ENCODE measurements around the gene INSRR. TPM values are rescaled to one million over a fixed set of nuclear protein-coding genes. Genes with fewer than 3 reads are reported as not detected.

INSRR gene
- total RNA-seq, 1 experiment from 2014 or later: not detected

- DNase-seq: no peak
- intact Hi-C loops (cut with micrococcal nuclease; ENCODE audit: unreplicated experiment): no loop called here
- BruUV-seq (replicated peaks): no TSS peak
- H3K4me1 ChIP-seq: no peaks in the 10 kb centered on the region
- no peaks in the 10 kb centered on the region for H3K9me3 Mint-ChIP-seq (ENCODE audit: unreplicated experiment)
- H3K36me3 Mint-ChIP-seq (ENCODE audit: insufficient read depth, unreplicated experiment): no peaks in the 10 kb centered on the region
- H3K27me3 ChIP-seq (replicated peaks; ENCODE audit: control insufficient read depth, insufficient read depth, low read length): peaks cover 2% of the 10 kb centered on the region; the same call in 1 of the 2 replicates
- ChIA-PET CTCF (interaction anchor here (2.2 kb wide), 1 partner anchor 8 kb away, joined by 5 read pairs; no protein-coding TSS in a partner anchor), POLR2A (no interaction called here)
- H3K27me3 Mint-ChIP-seq (ENCODE audit: insufficient read depth, unreplicated experiment): peaks cover 11% of the 10 kb centered on the region
- H3K27ac Mint-ChIP-seq (ENCODE audit: unreplicated experiment): no peak overlapping the region
- TF ChIP-seq, protein P1, sequence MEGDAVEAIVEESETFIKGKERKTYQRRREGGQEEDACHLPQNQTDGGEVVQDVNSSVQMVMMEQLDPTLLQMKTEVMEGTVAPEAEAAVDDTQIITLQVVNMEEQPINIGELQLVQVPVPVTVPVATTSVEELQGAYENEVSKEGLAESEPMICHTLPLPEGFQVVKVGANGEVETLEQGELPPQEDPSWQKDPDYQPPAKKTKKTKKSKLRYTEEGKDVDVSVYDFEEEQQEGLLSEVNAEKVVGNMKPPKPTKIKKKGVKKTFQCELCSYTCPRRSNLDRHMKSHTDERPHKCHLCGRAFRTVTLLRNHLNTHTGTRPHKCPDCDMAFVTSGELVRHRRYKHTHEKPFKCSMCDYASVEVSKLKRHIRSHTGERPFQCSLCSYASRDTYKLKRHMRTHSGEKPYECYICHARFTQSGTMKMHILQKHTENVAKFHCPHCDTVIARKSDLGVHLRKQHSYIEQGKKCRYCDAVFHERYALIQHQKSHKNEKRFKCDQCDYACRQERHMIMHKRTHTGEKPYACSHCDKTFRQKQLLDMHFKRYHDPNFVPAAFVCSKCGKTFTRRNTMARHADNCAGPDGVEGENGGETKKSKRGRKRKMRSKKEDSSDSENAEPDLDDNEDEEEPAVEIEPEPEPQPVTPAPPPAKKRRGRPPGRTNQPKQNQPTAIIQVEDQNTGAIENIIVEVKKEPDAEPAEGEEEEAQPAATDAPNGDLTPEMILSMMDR (IDR thresholded peaks at IDR 0.05; ENCODE audit: insufficient read depth in 1 of 2, low read depth in 1 of 2, low read length in 1 of 2, severe bottlenecking in 1 of 2, unreplicated experiment in 1 of 2): no peak
- no peaks in the 10 kb centered on the region for H3K9me3 ChIP-seq
- no peak overlapping the region for H3K4me3 Mint-ChIP-seq (ENCODE audit: unreplicated experiment)
- no peaks in the 10 kb centered on the region for H3K4me1 Mint-ChIP-seq (ENCODE audit: low read depth, unreplicated experiment)
- no peaks in the 10 kb centered on the region for H3K36me3 ChIP-seq (ENCODE audit: control insufficient read depth, insufficient read depth, low read length)
- H3K4me3 ChIP-seq (ENCODE audit: low read depth, low read length): no peak overlapping the region
Observed at GRCh38 chr1:156881663-156882062, 22.7 kb upstream of the INSRR start.

DNA sequence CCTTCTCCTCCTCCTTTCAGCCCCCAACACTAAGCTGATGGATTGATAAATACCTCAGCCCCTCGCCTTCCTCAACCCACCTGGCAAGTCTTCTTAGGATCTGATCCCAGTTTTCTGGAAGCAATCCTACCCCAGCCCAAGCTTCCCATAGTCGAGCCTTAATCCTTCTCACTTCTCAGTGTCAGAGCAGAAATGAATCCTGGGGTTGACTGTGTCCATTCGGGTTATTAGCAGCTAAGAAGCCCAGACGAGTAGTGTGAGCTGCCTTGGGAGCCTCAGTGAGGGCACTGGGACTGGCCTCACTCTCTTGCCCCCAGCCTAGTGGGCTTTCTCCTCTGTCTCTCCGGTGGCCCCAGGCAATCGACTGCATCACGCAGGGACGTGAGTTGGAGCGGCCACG lies 22.2 kb upstream of the INSRR start:
- DNase-seq: no peak
- Mint-ChIP-seq H3K27ac (ENCODE audit: unreplicated experiment) (no peak overlapping the region), H3K4me1 (ENCODE audit: low read depth, unreplicated experiment) (no peaks in the 10 kb centered on the region), H3K36me3 (ENCODE audit: insufficient read depth, unreplicated experiment) (no peaks in the 10 kb centered on the region), H3K9me3 (ENCODE audit: unreplicated experiment) (no peaks in the 10 kb centered on the region), H3K4me3 (ENCODE audit: unreplicated experiment) (no peak overlapping the region), H3K27me3 (ENCODE audit: insufficient read depth, unreplicated experiment) (peaks cover 14% of the 10 kb centered on the region)
- TF ChIP-seq, protein P1 (IDR thresholded peaks at IDR 0.05; ENCODE audit: insufficient read depth in 1 of 2, low read depth in 1 of 2, low read length in 1 of 2, severe bottlenecking in 1 of 2, unreplicated experiment in 1 of 2): no peak
- no TSS peak for BruUV-seq (replicated peaks)
- H3K4me3 ChIP-seq (ENCODE audit: low read depth, low read length): no peak overlapping the region
- CTCF ChIA-PET: interaction anchor here (2.2 kb wide), 1 partner anchor 9 kb away, joined by 5 read pairs; no protein-coding TSS in a partner anchor
- no peaks in the 10 kb centered on the region for H3K4me1 ChIP-seq
- H3K36me3 ChIP-seq (ENCODE audit: control insufficient read depth, insufficient read depth, low read length): no peaks in the 10 kb centered on the region
- no peaks in the 10 kb centered on the region for H3K9me3 ChIP-seq
- intact Hi-C loops (cut with micrococcal nuclease; ENCODE audit: unreplicated experiment): no loop called here
- POLR2A ChIA-PET: no interaction called here
- peaks cover 2% of the 10 kb centered on the region; the same call in 1 of the 2 replicates for H3K27me3 ChIP-seq (replicated peaks; ENCODE audit: control insufficient read depth, insufficient read depth, low read length)

DNA sequence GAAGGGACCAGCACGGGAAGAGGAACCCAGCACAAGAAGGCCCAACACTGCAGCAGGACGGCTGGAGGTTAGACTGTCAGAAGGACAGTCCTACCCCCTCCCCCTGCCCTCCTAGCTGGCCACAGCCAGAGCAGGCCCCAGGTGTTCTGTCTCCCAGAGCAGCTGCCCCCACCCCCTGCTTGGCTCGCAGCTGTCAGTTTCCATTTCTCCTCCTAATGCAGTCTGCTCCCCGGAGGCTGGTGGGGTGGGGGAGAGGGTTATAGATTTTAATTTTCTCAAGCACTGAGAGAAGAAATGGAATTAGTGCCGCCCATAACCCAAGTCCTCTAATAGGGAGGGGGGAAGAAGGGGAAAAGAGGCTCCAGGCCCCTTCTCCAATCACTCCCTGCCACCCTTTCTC lies 21.6 kb upstream of the INSRR start:
- intact Hi-C loops (cut with micrococcal nuclease; ENCODE audit: unreplicated experiment): no loop called here
- Mint-ChIP-seq H3K4me3 (ENCODE audit: unreplicated experiment) (no peak overlapping the region), H3K9me3 (ENCODE audit: unreplicated experiment) (no peaks in the 10 kb centered on the region), H3K36me3 (ENCODE audit: insufficient read depth, unreplicated experiment) (no peaks in the 10 kb centered on the region), H3K4me1 (ENCODE audit: low read depth, unreplicated experiment) (no peaks in the 10 kb centered on the region), H3K27ac (ENCODE audit: unreplicated experiment) (no peak overlapping the region), H3K27me3 (ENCODE audit: insufficient read depth, unreplicated experiment) (peaks cover 14% of the 10 kb centered on the region)
- CTCF ChIA-PET: interaction anchor here (2.2 kb wide), 1 partner anchor 9 kb away, joined by 5 read pairs; no protein-coding TSS in a partner anchor
- H3K4me1 ChIP-seq: no peaks in the 10 kb centered on the region
- BruUV-seq (replicated peaks): no TSS peak
- H3K27me3 ChIP-seq (replicated peaks; ENCODE audit: control insufficient read depth, insufficient read depth, low read length): peaks cover 2% of the 10 kb centered on the region; the same call in 1 of the 2 replicates
- TF ChIP-seq, protein P1 (IDR thresholded peaks at IDR 0.05; ENCODE audit: insufficient read depth in 1 of 2, low read depth in 1 of 2, low read length in 1 of 2, severe bottlenecking in 1 of 2, unreplicated experiment in 1 of 2): no peak
- no peak overlapping the region for H3K4me3 ChIP-seq (ENCODE audit: low read depth, low read length)
- POLR2A ChIA-PET: no interaction called here
- DNase-seq: no peak
- no peaks in the 10 kb centered on the region for H3K9me3 ChIP-seq
- H3K36me3 ChIP-seq (ENCODE audit: control insufficient read depth, insufficient read depth, low read length): no peaks in the 10 kb centered on the region

Data from Caco-2 (cell line).